T-helper 22 cell (primary cell): ENCODE data around the gene ALG2.
"Not testable (repeated sequence)": the region's sequence is repeated elsewhere in the genome, so short reads cannot be mapped to it uniquely, and the experiment has no call there.

ENCODE experiments used
- DNase-seq: peaks from one replicate; pipeline ENCODE4 v3.0.0-alpha.2; 2020; ENCODE audit warnings: low read depth

ALG2 gene

DNA sequence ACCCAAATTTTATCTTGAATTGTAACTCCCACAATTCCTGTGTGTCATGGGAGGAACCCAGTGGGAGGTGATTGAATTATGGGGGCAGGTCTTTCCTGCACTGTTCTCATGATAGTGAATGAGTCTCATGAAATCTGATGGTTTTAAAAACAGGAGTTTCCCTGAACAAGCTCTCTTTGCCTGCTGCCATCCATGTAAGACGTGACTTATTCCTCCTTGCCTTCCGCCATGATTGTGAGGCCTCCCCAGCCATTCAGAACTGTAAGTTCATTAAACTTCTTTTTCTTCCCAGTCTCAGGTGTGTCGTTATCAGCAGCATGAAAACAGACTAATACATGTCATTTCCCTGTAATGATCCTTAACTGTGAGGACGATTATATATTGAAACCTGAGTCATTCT lies 16.1 kb upstream of the ALG2 start:
- DNase-seq: not testable (repeated sequence)

DNA sequence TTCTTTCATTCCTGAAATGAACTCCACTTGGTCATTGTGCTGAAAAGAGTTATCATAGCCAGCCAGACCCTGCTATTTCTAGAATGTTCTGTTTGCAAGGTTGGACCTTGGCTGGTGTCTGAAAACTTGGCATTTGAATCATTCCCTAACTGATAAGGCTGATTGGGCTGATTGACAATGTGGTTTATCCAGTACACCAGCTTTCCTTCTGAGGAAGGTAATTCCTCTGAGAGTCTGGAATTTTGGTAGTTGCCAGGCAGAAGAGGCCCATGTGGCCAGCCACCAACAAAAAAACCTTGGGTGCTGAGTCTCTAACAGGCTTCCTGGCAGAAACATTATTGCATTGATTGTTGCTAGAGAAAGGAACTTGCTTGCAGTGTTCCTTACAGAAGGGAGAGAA lies 15.6 kb upstream of the ALG2 start:
- no peak for DNase-seq

DNA sequence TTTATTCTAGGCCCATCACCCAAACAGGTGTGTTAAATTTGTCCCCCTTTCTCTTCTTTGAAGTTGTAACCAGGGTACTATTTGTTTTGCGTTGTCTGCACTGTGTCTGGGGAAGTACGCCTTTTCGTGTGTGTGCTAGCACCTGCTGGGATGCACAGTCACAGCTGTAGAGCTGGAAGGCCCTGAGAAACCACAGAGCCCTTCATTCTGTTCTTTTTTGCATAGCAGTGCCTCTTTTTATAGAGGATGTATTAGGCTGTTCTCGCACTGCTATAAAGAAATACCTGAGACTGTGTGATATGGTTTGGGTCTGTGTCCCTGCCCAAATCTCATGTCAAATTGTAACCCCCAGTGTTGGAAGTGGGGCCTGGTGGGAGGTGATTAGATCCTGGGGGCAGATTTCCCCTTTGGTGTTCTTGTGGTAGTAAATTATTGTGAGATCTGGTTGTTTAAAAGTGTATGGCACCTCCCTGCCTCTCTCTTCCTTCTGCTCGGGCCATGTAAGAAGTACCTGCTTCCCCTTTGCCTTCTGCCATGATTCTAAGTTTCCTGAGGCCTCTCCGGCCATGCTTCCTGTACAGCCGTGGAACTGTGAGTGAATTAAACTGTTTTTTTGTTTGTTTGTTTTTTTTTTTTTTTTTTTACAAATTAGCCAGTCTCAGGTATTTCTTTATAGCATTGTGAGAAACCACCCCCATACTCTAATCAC lies 14.3 kb upstream of the ALG2 start:
- DNase-seq: no peak

DNA sequence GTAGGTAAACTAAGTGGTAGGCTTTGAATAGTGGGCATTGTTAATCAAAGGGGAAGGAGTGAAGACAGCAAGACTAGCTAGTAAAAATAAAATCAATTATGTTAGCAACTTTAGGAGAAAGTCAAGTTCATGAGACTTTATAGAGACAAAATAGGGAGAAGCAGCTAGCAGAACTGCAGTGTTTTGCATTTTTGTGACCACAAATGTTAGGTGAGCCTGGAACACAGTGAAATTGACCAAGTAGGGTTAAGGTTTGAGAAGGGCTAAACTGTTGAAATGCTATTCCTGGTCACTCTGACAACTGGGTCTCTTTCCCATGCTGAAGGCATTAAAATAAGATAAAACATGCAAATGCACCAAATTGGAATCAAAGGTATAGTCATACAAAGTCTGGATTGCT lies 13.3 kb upstream of the ALG2 start:
- no peak for DNase-seq

DNA sequence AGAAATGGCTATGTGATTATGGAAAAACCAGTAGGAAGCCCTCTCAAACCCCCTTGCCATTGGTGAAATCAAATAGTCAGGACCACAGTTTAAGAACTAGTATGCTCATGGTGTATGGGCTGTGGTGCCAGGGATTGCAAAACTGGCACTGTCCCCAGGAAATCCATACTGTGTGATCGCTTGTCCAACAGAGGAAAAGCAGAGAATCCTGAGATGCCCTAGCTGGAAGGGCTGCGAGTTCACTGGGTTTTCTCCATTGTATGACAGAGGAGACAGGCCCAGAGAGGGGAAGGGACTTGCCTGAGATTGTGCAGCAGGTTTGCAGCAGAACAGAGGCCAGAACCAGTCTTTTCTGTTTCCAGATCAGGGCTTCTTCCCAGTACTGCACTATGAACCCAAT lies 12.9 kb upstream of the ALG2 start:
- no peak for DNase-seq

DNA sequence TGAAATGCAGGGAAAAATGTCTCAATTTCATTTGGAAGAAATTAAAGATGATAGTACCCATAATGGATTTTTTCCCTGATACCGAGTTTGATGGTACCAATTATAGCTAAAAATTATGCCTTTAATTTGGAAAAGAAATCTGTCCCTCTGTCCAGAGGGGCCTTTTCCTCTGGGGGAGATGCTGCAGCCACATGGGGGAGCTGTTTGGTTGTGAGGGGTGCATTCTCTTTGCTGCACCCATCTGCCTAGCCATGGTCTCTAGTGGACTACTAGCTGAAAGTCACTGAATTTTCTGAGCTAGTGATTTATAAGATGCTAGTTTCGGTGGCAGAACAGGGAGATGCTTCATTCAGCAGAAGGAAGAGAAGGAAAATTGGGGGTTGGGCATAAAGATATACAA lies 10.0 kb upstream of the ALG2 start:
- no peak for DNase-seq

DNA sequence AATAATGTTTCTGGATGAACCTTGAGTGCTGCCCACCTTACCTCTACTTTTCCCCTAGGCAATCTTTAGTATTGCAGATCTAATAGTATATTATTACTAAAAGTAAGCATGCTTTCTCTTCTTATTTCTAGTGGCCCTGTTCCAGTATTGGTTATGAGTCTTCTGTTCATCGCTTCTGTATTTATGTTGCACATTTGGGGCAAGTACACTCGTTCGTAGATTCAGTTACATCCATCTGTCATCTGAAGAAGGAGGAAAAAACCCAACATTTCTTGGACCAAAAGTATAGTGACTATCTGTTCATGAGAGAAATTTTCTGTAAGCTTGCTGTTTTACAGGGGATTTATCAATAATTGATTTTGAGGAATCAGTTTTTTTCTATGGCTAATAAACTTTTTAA lies 8.5 kb upstream of the ALG2 start:
- no peak for DNase-seq

- DNase-seq: no peak
These were observed 4.3 kb upstream of the ALG2 start for GRCh38 chr9:99226054-99226453.

DNA sequence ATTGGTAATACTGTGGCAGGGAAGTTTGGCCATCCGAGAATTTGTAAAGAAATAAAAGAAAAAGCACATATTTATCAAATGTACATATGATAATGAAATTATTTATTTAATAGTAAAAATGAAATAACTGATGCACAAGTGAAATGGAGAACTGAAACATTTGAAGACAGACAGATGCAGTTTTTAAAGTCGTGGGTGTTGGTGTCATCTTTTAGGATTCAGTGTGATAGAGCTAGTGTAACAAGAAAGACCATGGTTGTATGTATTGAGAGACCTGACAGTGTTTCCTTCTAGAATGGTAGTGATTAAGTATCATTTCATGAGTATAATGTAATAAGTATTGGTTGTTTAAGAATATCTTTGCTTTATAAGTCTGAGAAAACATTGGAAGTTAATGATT lies 2.7 kb upstream of the ALG2 start:
- no peak for DNase-seq

DNA sequence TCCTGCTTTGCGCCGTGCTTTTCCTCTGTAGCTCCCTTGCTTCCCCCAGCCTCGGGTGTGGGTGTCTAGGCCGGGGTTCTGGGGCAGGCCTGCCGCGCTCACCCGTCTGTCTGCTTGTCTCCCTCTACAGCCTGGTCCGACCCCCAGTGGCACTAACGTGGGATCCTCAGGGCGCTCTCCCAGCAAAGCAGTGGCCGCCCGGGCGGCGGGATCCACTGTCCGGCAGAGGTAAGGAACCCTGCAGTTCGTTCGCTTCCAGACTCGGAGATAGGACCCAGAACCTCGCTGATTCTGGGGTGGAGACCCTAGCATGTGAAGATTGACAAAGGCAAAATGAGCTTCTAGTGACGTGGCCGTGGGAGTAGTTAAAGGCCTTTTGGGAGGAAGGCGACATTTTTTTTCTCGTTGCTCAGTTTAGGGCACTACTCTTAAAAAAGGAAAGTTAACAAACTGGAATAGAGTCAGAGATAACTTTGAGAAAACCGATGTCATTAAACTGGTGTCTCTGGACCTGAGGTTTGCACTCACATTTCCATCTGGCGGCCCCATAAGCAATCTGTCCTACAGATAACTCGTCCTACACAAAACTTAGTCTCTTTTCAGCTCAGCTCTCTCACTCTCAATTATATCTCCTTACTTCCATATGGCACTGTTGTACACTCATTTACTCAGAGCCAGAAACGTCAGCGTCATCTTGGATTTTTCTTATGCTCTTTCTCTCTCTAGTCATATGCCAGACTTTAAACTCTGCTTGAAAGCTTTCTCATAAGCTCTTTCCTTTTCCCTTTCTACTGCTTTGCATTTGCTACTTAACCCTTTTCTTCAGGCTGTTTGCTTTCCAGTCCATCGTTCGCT lies 901 bp upstream of the ALG2 start:
- DNase-seq: no peak

GRCh38 chr9:99221266-99221620 lies 499 bp downstream of the ALG2 start:
- DNase-seq: no peak

- no peak for DNase-seq
These were observed 1.7 kb downstream of the ALG2 start for GRCh38 chr9:99220011-99220410.

DNA sequence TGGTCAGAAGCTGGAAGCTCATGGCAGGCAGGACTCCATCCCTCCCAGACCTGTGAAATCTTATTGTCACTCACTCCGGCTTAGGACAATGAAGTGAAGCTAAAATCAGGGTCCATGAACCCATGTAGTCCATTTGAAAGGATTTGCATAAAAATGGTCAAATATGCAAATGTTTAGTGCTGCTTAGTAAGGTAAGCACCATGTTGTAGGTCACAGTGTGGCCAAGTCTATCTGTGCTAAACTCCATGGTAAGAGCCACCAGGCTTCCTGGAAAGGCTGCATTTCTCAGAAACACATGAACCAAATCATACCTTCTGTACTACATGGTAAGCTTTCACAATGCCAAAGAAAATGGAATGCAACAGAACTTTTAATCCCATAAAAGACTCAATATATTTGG lies 5.7 kb downstream of the ALG2 start:
- DNase-seq: no peak

DNA sequence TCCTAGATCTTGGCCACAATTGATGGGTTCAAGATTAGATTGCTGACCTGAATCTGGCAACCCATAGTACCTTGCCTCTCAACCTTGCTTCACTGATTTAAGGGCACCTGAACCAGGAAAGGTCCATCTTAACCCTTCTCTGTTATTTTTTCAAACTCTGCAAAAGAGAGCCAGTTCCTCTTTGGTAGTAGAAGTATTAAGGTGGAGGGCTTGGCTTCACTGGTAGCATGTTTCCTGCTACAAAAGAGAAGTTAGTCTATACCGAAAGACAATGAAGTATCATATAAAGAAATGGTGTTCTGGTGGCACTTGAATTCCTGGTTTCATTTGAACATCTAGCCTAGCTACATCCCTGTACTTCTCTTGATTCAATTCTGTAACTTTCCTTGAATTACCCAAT lies 8.5 kb downstream of the ALG2 start:
- DNase-seq: no peak

DNA sequence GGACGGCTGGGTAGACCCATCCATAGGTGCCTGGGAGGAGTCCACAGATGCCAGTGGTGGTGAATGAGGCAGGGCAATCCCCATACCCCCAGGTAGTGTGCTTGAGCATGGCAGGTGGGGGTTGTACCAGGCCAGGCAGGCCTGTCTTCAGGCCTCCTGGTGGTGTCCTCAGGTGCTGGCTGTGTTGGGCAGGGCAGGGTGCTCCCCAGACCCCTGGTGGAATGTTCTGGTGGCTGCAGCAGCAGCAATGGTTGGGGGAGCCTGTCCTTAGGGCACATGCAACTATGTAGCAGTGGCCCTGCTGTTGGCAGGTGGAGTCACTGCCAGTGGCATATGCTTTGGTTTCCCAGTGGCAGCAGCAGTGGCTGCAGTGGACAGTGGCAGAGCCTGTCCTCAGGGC lies 10.0 kb downstream of the ALG2 start:
- no peak for DNase-seq

DNA sequence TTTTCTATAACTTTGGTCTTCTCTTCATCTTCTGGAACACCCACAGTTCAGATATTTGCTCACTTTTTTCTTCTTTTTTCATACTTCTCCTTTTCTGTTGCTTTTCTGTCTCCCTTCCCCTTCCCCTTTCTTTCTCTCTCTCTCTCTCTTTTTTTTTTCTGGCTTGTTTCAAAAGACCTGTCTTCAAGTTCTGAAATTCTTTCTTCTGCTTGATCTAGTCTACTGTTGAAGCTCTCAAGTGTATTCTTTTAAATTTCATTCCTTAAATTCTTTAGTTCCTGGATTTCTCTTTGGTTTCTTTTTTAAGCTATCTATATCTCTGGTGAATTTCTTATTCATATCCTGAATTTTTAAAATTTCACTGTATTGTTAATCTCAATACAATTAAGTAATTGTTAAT lies 11.2 kb downstream of the ALG2 start:
- DNase-seq: no peak

DNA sequence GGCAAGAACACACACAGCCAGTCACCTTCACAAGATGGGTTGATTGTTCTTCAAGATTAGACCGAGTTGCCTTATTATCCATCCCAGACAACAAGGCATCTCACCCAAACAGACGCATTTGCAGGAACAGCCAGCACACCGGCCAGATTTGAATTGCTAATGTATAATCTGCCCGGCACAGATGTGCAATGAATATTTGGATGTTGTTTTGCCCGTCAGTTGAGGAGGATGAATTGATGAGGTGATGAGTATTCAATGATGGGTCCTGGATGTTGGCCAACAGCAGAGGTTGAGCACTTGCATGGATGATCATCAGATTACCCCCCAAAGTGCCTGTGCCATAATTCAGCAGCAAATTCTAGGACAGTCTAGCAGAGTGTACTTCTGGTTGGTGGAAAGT lies 20.1 kb downstream of the ALG2 start:
- DNase-seq: no peak

DNA sequence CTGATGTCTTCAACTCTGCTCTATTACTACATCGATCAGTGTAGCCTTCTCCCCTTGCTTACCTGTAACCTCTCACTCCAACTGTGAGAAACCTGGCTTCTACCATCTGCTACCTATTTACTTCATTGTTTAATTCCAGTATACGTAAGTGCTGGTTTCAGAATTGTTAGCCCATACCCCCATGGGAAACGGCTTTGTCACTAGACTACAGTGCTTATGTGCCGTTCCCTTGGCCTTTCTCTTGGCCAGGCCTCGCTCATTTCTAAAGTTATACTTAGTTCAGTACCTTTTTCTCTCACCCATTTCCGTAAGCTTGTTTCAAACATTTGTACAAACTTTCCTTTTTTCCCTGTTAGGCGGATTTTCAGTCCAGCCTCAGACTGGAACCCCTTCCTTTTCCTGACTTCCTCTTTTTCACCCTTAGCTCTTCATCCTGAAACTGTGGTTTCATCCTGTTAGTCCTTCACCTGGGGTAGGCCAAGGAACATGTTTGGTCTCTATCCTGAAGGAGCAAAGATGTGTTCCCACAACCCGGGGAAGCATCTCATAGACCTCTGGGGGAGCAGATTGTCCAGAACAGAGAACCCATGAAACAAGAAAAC lies 21.7 kb downstream of the ALG2 start:
- no peak for DNase-seq

- no peak for DNase-seq
These were observed 23.8 kb downstream of the ALG2 start for GRCh38 chr9:99197987-99198386.

GRCh38 chr9:99197124-99197630 lies 24.6 kb downstream of the ALG2 start:
- no peak for DNase-seq

- DNase-seq: not testable (repeated sequence)
These were observed 25.3 kb downstream of the ALG2 start for GRCh38 chr9:99196484-99196883.

DNA sequence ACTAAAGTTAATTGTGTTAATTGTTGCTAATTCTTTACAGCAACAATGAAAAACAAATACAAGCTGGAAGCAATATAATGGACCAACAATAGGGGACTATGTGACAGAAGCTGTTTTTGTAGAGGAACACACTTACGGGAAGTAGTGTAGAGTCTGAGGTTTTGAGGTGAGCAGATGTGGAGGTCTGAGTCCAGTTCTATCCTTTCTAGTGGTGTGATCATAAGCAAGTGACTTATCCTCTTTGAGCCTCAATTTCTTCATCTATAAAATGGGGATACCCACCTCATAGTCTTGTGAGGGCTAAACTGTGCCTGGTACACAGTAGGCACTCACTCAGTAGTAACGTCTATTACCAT lies 28.3 kb downstream of the ALG2 start:
- DNase-seq: no peak

- no peak for DNase-seq
These were observed 28.8 kb downstream of the ALG2 start for GRCh38 chr9:99192786-99193465.
